ENCODE measurements around the gene KIAA1217.

DNA sequence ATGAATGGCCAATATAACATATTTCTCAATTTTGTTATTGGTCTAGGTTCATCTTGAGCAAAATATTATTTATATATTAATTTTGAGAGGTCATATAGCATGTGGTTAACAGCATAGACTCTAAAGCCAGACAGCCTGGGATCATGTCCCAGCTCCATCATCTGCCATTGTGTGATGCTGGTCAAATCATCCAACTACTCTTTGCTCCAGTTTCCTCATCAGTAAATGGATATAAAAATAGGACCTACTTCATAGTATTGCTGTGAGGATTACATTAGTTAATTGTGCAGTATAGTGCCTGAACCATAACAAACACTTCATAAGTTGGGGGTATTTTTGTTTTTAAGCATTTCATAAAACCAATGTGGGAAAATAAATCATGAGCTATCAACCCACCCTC is 199.0 kb downstream of the KIAA1217 start:
- no peak for TF ChIP-seq POLR2A (IDR thresholded peaks at IDR 0.05)
- TF ChIP-seq, protein P1, sequence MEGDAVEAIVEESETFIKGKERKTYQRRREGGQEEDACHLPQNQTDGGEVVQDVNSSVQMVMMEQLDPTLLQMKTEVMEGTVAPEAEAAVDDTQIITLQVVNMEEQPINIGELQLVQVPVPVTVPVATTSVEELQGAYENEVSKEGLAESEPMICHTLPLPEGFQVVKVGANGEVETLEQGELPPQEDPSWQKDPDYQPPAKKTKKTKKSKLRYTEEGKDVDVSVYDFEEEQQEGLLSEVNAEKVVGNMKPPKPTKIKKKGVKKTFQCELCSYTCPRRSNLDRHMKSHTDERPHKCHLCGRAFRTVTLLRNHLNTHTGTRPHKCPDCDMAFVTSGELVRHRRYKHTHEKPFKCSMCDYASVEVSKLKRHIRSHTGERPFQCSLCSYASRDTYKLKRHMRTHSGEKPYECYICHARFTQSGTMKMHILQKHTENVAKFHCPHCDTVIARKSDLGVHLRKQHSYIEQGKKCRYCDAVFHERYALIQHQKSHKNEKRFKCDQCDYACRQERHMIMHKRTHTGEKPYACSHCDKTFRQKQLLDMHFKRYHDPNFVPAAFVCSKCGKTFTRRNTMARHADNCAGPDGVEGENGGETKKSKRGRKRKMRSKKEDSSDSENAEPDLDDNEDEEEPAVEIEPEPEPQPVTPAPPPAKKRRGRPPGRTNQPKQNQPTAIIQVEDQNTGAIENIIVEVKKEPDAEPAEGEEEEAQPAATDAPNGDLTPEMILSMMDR (IDR thresholded peaks at IDR 0.05), result no peak

Data from adrenal gland (tissue), 5 donors.